H1 (cell line): ENCODE measurements around the gene TOMM40. TPM values are rescaled to one million over a fixed set of nuclear protein-coding genes. Genes with fewer than 3 reads are reported as not detected.

Experiments
- CBX5 ChIP-seq: fragments of 300-800, 300-1000 bp; sonication (generic); IDR thresholded peaks from 2 replicates; pipeline ENCODE4 v1.7.1; 2016; ENCODE audit warnings: antibody characterized with exemption, low read length, low read depth
- CHD1 ChIP-seq: IDR thresholded peaks from 2 replicates; pipeline ENCODE4 v1.6.1; 2012; ENCODE audit warnings: low read depth, low read length, improper control_type of control experiment
- CREB1 ChIP-seq: IDR thresholded peaks from 2 replicates; pipeline ENCODE4 v1.6.1; 2012; ENCODE audit warnings: inconsistent platforms
- GTF2F1 ChIP-seq: IDR thresholded peaks from 2 replicates; pipeline ENCODE4 v1.6.1; 2012; ENCODE audit warnings: low read depth, low read length, improper control_type of control experiment, borderline replicate concordance
- HDAC6 ChIP-seq: IDR thresholded peaks from one replicate; pipeline ENCODE4 v1.7.1; 2012; ENCODE audit warnings: low read depth, mild to moderate bottlenecking, inconsistent platforms, low read length, moderate library complexity
- JUN ChIP-seq: IDR thresholded peaks from 2 replicates; pipeline ENCODE4 v1.6.1; 2011; ENCODE audit warnings: low read depth, mild to moderate bottlenecking, improper control_type of control experiment, low read length
- JUND ChIP-seq: IDR thresholded peaks from 2 replicates; pipeline ENCODE4 v1.6.1; 2011; ENCODE audit warnings: mild to moderate bottlenecking, improper control_type of control experiment, low read length
- KDM1A ChIP-seq: fragments of 200-600, 300-600 bp; sonication (generic); IDR thresholded peaks from 2 replicates; pipeline ENCODE4 v1.7.1; 2016; ENCODE audit warnings: mild to moderate bottlenecking, low read length, borderline replicate concordance
- PHF8 ChIP-seq: fragments of 200-600 bp; sonication (generic); conservative IDR thresholded peaks from 2 replicates; pipeline ENCODE4 v1.7.1; 2012; ENCODE audit warnings: low read depth, mild to moderate bottlenecking, inconsistent platforms, low read length, moderate library complexity
- POLR2A ChIP-seq, 2 experiments: IDR thresholded peaks; 1 replicate in 1 of 2; 2 replicates in 1 of 2; pipeline ENCODE4 v1.6.1; 2011; ENCODE audit warnings: low read depth in 2 of 2, low read length in 2 of 2, mild to moderate bottlenecking in 2 of 2; ENCODE audit errors: control extremely low read depth in 1 of 2
- RFX5 ChIP-seq: IDR thresholded peaks from 2 replicates; pipeline ENCODE4 v1.6.1; 2011; ENCODE audit warnings: low read depth, low read length, improper control_type of control experiment, borderline replicate concordance
- SAP30 ChIP-seq: fragments of 300-600 bp; sonication (generic); IDR thresholded peaks from 2 replicates; pipeline ENCODE4 v1.7.1; 2012; ENCODE audit warnings: low read length, moderate library complexity, mild to moderate bottlenecking, inconsistent platforms; ENCODE audit not compliant: insufficient read depth, insufficient replicate concordance
- SIRT6 ChIP-seq: IDR thresholded peaks from one replicate; pipeline ENCODE4 v1.7.1; 2012; ENCODE audit warnings: low read length, inconsistent platforms
- SP2 ChIP-seq: IDR thresholded peaks from 2 replicates; pipeline ENCODE4 v1.6.1; 2012; ENCODE audit warnings: mild to moderate bottlenecking, low read length, inconsistent platforms
- SP4 ChIP-seq: IDR thresholded peaks from 2 replicates; pipeline ENCODE4 v1.6.1; 2012; ENCODE audit warnings: low read length, inconsistent platforms
- SRF ChIP-seq: IDR thresholded peaks from 2 replicates; pipeline ENCODE4 v1.6.1; 2011; ENCODE audit warnings: mild to moderate bottlenecking, low read depth, low read length, moderate library complexity
- TAF7 ChIP-seq: optimal IDR thresholded peaks from 2 replicates; pipeline ENCODE3; 2011; ENCODE audit warnings: low read depth, mild to moderate bottlenecking, inconsistent platforms, low read length, moderate library complexity, borderline replicate concordance
- TBP ChIP-seq: IDR thresholded peaks from 2 replicates; pipeline ENCODE4 v1.6.1; 2011; ENCODE audit warnings: low read depth, low read length, improper control_type of control experiment
- TCF12 ChIP-seq: IDR thresholded peaks from 2 replicates; pipeline ENCODE4 v1.6.1; 2011; ENCODE audit warnings: low read depth, mild to moderate bottlenecking, low read length
- polyA plus RNA-seq, 7 experiments: library from polyadenylated mRNA; depleted of rRNA in 3 of 7; stranded (reverse) in 5 of 7; unstranded in 2 of 7; fragments of >200 nt in 5 of 7; fragments of 200-250 nt in 2 of 7; gene quantifications; 1 replicate in 5 of 7; 2 replicates in 1 of 7; 4 replicates in 1 of 7; pipeline versions ENCODE4 v1.2.1 to v1.2.3, GENCODE V29; 2011 to 2013; ENCODE audit warnings: missing spikeins in 2 of 7, mixed read lengths in 2 of 7
- total RNA-seq: library from RNA; stranded (reverse); fragmentation: NEBNext Ultra II Directional; extraction: Animal tissue kit (Norgen Biotek cat#: 25700); gene quantifications from 2 replicates; pipeline ENCODE4 v1.2.1, GENCODE V29; 2021
- TF ChIP-seq, protein P1 (sequence below): IDR thresholded peaks from 2 replicates; pipeline ENCODE4 v1.6.1; 2012; ENCODE audit warnings: low read length, inconsistent platforms
- TF ChIP-seq, protein P2 (sequence below), 3 experiments: IDR thresholded peaks; 1 replicate in 2 of 3; 2 replicates in 1 of 3; pipeline versions ENCODE4 v1.5.1 to v1.6.1; 2011; ENCODE audit warnings: low read length in 3 of 3, mild to moderate bottlenecking in 3 of 3, inconsistent platforms in 2 of 3, low read depth in 1 of 3, moderate library complexity in 1 of 3; ENCODE audit not compliant: insufficient read depth in 1 of 3; ENCODE audit errors: control extremely low read depth in 1 of 3

The TOMM40 gene
- total and polyA plus RNA-seq, 2 of the 8 experiments (the other 6 are each of a cell fraction or from before 2014, with no cell fraction given) = 154 to 179 TPM

DNA sequence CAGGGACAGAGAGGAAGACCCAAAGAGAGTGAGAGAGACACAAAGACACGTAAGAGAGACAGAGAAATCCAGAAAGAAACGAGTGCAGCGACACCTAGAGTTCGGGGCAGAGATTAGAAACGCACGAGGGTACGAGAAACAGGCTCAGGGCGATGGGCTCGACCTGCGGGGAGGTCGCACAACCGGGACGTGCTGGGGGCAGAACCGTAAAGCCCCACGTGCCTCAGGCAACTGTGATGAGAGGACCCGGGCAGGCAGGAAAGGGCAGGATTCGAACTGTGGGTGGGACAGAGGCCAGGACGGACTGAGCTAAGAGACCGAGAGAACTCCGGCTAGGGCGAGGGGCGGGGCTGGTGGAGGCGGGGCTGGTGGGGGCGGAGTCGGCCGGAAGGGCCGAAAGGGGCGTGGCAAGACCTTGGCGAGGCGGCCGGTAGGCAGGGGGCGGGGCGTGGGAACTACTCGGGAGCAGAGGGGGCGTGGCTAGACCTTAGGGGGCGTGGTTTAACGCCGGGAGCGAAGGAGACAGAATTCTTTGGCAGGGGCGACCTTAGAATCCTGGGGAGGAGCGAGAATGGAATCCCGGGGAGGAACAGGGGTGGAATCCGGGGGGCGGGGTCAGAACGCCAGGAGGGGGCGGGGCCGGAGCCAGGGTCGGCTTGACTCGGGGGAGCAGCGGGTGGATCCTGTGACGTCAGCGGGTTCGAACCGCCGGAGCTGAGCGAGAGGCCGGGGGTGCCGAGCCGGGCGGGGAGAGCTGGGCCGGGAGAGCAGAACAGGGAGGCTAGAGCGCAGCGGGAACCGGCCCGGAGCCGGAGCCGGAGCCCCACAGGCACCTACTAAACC is 45.2 kb upstream of the TOMM40 start, which contains the start of gene NECTIN2 (continued):
- TF ChIP-seq, protein P1, sequence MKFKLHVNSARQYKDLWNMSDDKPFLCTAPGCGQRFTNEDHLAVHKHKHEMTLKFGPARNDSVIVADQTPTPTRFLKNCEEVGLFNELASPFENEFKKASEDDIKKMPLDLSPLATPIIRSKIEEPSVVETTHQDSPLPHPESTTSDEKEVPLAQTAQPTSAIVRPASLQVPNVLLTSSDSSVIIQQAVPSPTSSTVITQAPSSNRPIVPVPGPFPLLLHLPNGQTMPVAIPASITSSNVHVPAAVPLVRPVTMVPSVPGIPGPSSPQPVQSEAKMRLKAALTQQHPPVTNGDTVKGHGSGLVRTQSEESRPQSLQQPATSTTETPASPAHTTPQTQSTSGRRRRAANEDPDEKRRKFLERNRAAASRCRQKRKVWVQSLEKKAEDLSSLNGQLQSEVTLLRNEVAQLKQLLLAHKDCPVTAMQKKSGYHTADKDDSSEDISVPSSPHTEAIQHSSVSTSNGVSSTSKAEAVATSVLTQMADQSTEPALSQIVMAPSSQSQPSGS = 0 out of 2 replicates have a peak, but pooled peaks have one; percentile 12
- TF ChIP-seq TCF12 (no peak), HDAC6 (no peak), JUND (peak; percentile 38; the same call in 1 of the 2 replicates), PHF8 (peak; percentile 3), CREB1 (peak; percentile 86), TBP (peak; percentile 65), GTF2F1 (no peak), CBX5 (no peak), JUN (no peak), RFX5 (no peak), SRF (no peak), SP2 (no peak), POLR2A (IDR thresholded peaks at IDR 0.05; ENCODE audit: control extremely low read depth in 1 of 2, low read depth in 2 of 2, low read length in 2 of 2) (peak; percentile 48 to 87), SIRT6 (no peak), SAP30 (no peak), TAF7 (peak; percentile 9), SP4 (no peak; the same call in 1 of the 2 replicates), CHD1 (no peak), KDM1A (no peak)
- TF ChIP-seq, protein P2, sequence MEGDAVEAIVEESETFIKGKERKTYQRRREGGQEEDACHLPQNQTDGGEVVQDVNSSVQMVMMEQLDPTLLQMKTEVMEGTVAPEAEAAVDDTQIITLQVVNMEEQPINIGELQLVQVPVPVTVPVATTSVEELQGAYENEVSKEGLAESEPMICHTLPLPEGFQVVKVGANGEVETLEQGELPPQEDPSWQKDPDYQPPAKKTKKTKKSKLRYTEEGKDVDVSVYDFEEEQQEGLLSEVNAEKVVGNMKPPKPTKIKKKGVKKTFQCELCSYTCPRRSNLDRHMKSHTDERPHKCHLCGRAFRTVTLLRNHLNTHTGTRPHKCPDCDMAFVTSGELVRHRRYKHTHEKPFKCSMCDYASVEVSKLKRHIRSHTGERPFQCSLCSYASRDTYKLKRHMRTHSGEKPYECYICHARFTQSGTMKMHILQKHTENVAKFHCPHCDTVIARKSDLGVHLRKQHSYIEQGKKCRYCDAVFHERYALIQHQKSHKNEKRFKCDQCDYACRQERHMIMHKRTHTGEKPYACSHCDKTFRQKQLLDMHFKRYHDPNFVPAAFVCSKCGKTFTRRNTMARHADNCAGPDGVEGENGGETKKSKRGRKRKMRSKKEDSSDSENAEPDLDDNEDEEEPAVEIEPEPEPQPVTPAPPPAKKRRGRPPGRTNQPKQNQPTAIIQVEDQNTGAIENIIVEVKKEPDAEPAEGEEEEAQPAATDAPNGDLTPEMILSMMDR (IDR thresholded peaks at IDR 0.05; ENCODE audit: control extremely low read depth in 1 of 3, insufficient read depth in 1 of 3, low read depth in 1 of 3, low read length in 3 of 3) = peak; percentile 70 to 97 (median 73)
